ENCODE measurements around the gene EDC3. TPM values are rescaled to one million over a fixed set of nuclear protein-coding genes. Genes with fewer than 3 reads are reported as not detected.
A peak's percentile ranks its signal among the peaks of the same experiment; 100 is the strongest.

The EDC3 gene
- total and polyA plus RNA-seq, 2 of the 4 experiments (the other 2 are of a cell fraction): 16.8 to 38.0 TPM

DNA sequence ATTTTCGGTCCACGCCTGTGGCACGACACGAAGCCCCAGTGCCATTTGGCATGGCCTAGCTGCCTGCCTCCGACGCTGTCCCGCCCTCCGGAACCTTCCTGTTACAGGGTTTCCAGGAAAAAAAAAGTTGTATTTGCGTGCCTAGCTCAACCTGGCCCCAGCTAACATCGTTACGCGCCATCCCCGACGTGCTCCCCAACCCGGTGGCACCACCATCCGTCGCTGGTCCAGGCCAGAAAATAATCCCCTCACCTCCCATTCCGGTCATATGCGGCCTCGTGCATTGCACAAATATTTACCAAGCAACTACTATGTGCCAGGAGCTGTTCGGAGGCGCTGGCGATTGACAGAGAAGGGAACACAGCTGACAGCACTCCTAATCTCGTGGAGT, 30.9 kb upstream of the EDC3 start:
- Histone ChIP-seq H2AK9ac (replicated peaks; ENCODE audit: low read depth, low read length, poor library complexity) (peak overlapping the region; percentile 76), H3K56ac (ENCODE audit: extremely low read depth, insufficient read depth, low read length) (no peak overlapping the region), H3K9ac (ENCODE audit: low read depth, low read length) (no peak overlapping the region), H3K4ac (ENCODE audit: low read depth, low read length) (peak overlapping the region; percentile 56), H4K5ac (ENCODE audit: low read depth, low read length) (no peak overlapping the region), H2AK5ac (ENCODE audit: low read depth, low read length) (no peak overlapping the region), H3K9me1 (ENCODE audit: insufficient read depth, low read length) (peaks cover 5% of the 10 kb centered on the region), H3K27ac (ENCODE audit: insufficient read depth, low read length) (no peak overlapping the region), H2AFZ (replicated peaks; ENCODE audit: low read length, poor library complexity) (peak overlapping the region; percentile 87), H3K9me3 (ENCODE audit: control insufficient read depth, insufficient read depth, low read length) (no peaks in the 10 kb centered on the region), H2BK120ac (ENCODE audit: low read depth, low read length) (0 out of 2 replicates have a peak overlapping the region, but pooled peaks have one; percentile 2), H3K18ac (ENCODE audit: low read depth, low read length) (no peak overlapping the region), H3K36me3 (ENCODE audit: control insufficient read depth, insufficient read depth, low read length) (no peaks in the 10 kb centered on the region), H3K4me1 (ENCODE audit: control insufficient read depth, insufficient read depth, low read length) (no peaks in the 10 kb centered on the region), H3K14ac (replicated peaks; ENCODE audit: low read depth, low read length) (peak overlapping the region; percentile 22; the same call in 1 of the 2 replicates), H4K20me1 (ENCODE audit: insufficient read depth, low read length) (no peaks in the 10 kb centered on the region; the same call in 1 of the 2 replicates), H4K91ac (ENCODE audit: insufficient read depth, low read depth, low read length) (no peak overlapping the region; the same call in 1 of the 2 replicates), H3K4me2 (ENCODE audit: low read depth, low read length) (peak overlapping the region; percentile 80), H3K79me1 (ENCODE audit: low read depth in 1 of 2, low read length in 2 of 2) (no peaks in the 10 kb centered on the region), H2BK20ac (ENCODE audit: low read depth, low read length) (no peak overlapping the region), H4K8ac (ENCODE audit: low read depth in 2 of 2, low read length in 2 of 2) (peak overlapping the region in 1 of 2 experiments; percentile 58; a peak in 1 of 4 replicates), H2BK15ac (ENCODE audit: low read depth, low read length) (no peak overlapping the region), H3K23ac (ENCODE audit: low read depth, low read length) (peak overlapping the region; percentile 59; the same call in 1 of the 2 replicates), H2BK5ac (ENCODE audit: low read depth, low read length, poor library complexity, severe bottlenecking) (no peak overlapping the region), H3K4me3 (ENCODE audit: insufficient read depth, low read depth, low read length) (peak overlapping the region; percentile 45; the same call in 1 of the 2 replicates), H3K27me3 (ENCODE audit: control insufficient read depth, insufficient read depth, low read length) (peaks cover 71% of the 10 kb centered on the region)
- dilution Hi-C loops (cut with HindIII; ENCODE audit: low sequenced_read_pairs, unreplicated experiment) (no loop called here), in situ Hi-C loops (cut with MboI; ENCODE audit: low sequenced_read_pairs) (no loop called here), intact Hi-C loops (cut with micrococcal nuclease) (no loop called here)
- TF ChIP-seq RAD21 (IDR thresholded peaks at IDR 0.05; ENCODE audit: low read length) (no peak), BHLHE40 (IDR thresholded peaks at IDR 0.05; ENCODE audit: low read depth, low read length) (no peak), RFX5 (IDR thresholded peaks at IDR 0.05; ENCODE audit: low read depth, low read length) (no peak), RCOR1 (IDR thresholded peaks at IDR 0.05; ENCODE audit: insufficient replicate concordance, low read length) (no peak), CHD1 (IDR thresholded peaks at IDR 0.05; ENCODE audit: low read depth, low read length) (no peak), POLR2A (IDR thresholded peaks at IDR 0.05; ENCODE audit: low read depth, low read length) (no peak), SMC3 (IDR thresholded peaks at IDR 0.05; ENCODE audit: low read depth, low read length) (no peak), MAZ (IDR thresholded peaks at IDR 0.05; ENCODE audit: borderline replicate concordance, low read depth, low read length) (no peak), USF2 (IDR thresholded peaks at IDR 0.05; ENCODE audit: low read depth, low read length) (no peak), MXI1 (IDR thresholded peaks at IDR 0.05; ENCODE audit: borderline replicate concordance, low read depth, low read length) (no peak), FOS (IDR thresholded peaks at IDR 0.05; ENCODE audit: low read depth, low read length) (no peak), MAFK (IDR thresholded peaks at IDR 0.05; ENCODE audit: low read depth, low read length) (no peak), CEBPB (IDR thresholded peaks at IDR 0.05; ENCODE audit: low read depth, low read length) (no peak), CTCF (conservative IDR thresholded peaks at IDR 0.05; ENCODE audit: low read depth, low read length) (no peak), NFE2L2 (IDR thresholded peaks at IDR 0.05; ENCODE audit: low read depth, low read length) (no peak)
- TF ChIP-seq, protein P1, sequence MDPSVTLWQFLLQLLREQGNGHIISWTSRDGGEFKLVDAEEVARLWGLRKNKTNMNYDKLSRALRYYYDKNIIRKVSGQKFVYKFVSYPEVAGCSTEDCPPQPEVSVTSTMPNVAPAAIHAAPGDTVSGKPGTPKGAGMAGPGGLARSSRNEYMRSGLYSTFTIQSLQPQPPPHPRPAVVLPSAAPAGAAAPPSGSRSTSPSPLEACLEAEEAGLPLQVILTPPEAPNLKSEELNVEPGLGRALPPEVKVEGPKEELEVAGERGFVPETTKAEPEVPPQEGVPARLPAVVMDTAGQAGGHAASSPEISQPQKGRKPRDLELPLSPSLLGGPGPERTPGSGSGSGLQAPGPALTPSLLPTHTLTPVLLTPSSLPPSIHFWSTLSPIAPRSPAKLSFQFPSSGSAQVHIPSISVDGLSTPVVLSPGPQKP (IDR thresholded peaks at IDR 0.05; ENCODE audit: borderline replicate concordance, low read depth, low read length): no peak
- POLR2A ChIA-PET (ENCODE audit: unreplicated experiment): no interaction called here
- BruUV-seq (replicated peaks): no TSS peak
- CTCF ChIA-PET: no interaction called here
- 48% methylated on average over 14 of the region's 24 CpGs; no CpG with 5 or more reads in 1 of the 2 experiments for WGBS, 2 experiments (ENCODE audit: extremely low coverage in 2 of 2, insufficient read length in 1 of 2)
- ATAC-seq (ENCODE audit: low read depth) (no peak), DNase-seq (no peak)

Data from IMR-90 (cell line).